Fibroblast of the aortic adventitia (primary cell): ENCODE results near the gene MFSD6. TPM values are rescaled to one million over a fixed set of nuclear protein-coding genes. Genes with fewer than 3 reads are reported as not detected.

Experiments used
- DNase-seq: peaks from one replicate; pipeline ENCODE4 v3.0.0-alpha.2; 2010; ENCODE audit warnings: low read depth
- H3K4me3 ChIP-seq: 2 replicates; pipeline ENCODE4 v1.5.1; 2011; ENCODE audit warnings: low read depth, mild to moderate bottlenecking, control low read depth, low read length, moderate library complexity
- total RNA-seq: library from RNA; depleted of rRNA; stranded (reverse); fragments of >200 nt; gene quantifications from 2 replicates; pipeline ENCODE4 v1.2.3, GENCODE V29; 2012; ENCODE audit warnings: low replicate concordance
- TF ChIP-seq, protein P1 (sequence below): IDR thresholded peaks from 2 replicates; pipeline ENCODE4 v1.5.1; 2011; ENCODE audit warnings: mild to moderate bottlenecking, low read length, control low read depth, inconsistent platforms; ENCODE audit not compliant: insufficient read depth

Gene MFSD6
- total RNA-seq, 1 donor, result 8.0 TPM

GRCh38 chr2:190511104-190511503 is 102.9 kb downstream of the MFSD6 start:
- TF ChIP-seq, protein P1, sequence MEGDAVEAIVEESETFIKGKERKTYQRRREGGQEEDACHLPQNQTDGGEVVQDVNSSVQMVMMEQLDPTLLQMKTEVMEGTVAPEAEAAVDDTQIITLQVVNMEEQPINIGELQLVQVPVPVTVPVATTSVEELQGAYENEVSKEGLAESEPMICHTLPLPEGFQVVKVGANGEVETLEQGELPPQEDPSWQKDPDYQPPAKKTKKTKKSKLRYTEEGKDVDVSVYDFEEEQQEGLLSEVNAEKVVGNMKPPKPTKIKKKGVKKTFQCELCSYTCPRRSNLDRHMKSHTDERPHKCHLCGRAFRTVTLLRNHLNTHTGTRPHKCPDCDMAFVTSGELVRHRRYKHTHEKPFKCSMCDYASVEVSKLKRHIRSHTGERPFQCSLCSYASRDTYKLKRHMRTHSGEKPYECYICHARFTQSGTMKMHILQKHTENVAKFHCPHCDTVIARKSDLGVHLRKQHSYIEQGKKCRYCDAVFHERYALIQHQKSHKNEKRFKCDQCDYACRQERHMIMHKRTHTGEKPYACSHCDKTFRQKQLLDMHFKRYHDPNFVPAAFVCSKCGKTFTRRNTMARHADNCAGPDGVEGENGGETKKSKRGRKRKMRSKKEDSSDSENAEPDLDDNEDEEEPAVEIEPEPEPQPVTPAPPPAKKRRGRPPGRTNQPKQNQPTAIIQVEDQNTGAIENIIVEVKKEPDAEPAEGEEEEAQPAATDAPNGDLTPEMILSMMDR, result peak; percentile 54
- peak; percentile 74 for DNase-seq
- no peak overlapping the region for H3K4me3 ChIP-seq

GRCh38 chr2:190512539-190513095 is 104.5 kb downstream of the MFSD6 start:
- no peak for DNase-seq
- no peak overlapping the region for H3K4me3 ChIP-seq
- TF ChIP-seq, protein P1, result no peak

DNA sequence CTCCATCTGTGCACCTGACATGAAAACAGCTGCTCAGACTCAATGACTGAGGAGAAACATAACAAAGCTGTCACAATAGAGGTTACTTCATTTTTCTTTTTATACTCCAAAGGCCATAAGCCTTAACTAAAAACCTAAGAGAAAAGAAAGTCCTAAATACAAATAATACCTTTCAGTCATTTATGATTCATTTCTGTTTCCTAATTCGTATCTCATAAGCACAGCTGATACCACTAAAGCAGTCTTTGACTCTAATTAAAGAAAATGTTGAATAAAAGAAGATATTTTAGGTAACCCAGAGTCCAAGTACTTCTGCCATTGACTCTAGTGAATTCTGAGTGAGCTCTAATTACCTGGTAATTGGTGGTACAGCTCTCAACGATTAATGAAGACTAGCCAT is 105.7 kb downstream of the MFSD6 start:
- DNase-seq, result no peak
- no peak overlapping the region for H3K4me3 ChIP-seq
- TF ChIP-seq, protein P1, result no peak

DNA sequence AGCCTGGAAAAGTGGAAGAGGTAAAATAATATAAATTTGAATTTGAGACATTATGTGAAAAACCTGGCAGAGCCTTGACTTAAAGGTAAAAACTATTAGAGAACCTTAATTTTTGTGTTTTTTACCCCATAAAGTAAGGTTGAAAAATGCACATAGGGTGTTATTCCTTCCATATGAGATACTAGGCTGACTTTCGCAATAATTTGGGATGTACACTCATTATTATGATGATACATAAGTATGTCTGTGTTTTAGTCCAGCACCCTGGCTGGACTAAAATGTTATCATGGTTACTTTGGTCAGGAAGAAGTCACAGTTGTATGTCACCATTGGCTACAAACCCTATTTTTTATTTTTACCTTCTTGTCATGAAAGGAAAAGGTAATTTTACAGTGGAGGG is 106.5 kb downstream of the MFSD6 start:
- H3K4me3 ChIP-seq, result no peak overlapping the region
- TF ChIP-seq, protein P1, result no peak
- DNase-seq, result no peak

DNA sequence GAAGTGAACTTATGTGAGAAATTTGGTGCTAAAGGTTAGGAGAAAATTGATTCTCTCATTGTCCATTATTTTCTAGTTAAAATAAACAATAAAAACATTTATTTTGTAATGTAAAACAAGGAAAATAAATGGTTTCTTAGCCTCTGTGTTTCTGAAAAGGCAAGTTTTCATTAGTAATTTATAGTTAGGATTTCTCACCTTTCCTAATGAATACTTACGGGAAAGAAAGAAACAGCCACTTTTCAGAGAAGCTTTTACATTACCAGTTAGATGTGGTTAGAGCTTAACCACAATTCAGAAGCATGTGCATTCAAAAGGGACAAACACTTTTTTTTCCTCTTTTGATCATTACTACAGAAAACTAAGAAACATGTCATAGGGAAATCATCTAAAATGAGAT is 107.5 kb downstream of the MFSD6 start:
- TF ChIP-seq, protein P1, result no peak
- H3K4me3 ChIP-seq, result no peak overlapping the region
- DNase-seq, result no peak

GRCh38 chr2:190517468-190517867 is 109.3 kb downstream of the MFSD6 start:
- TF ChIP-seq, protein P1, result no peak
- DNase-seq, result no peak
- no peak overlapping the region for H3K4me3 ChIP-seq
